Mammary epithelial cell (primary cell): ENCODE measurements around the gene DCAF8.

Experiments
- CTCF ChIP-seq, 2 donors: IDR thresholded peaks in 1 of 2; conservative IDR thresholded peaks in 1 of 2; 2 replicates each; pipeline ENCODE4 v1.5.1; 2011 to 2012; ENCODE audit warnings: inconsistent platforms in 2 of 2, low read length in 2 of 2, mild to moderate bottlenecking in 2 of 2, control low read depth in 1 of 2, low read depth in 1 of 2; ENCODE audit not compliant: insufficient read depth in 1 of 2; ENCODE audit errors: extremely low read depth in 1 of 2
- EZH2 ChIP-seq: IDR thresholded peaks from 2 replicates; pipeline ENCODE4 v1.6.1; 2012; ENCODE audit warnings: low read length, inconsistent platforms, borderline replicate concordance

GRCh38 chr1:160225345-160225744 is 37.0 kb downstream of the DCAF8 start:
- TF ChIP-seq CTCF (conservative IDR thresholded peaks at IDR 0.05 in 1 of 2, IDR thresholded peaks at IDR 0.05 in 1 of 2; ENCODE audit: extremely low read depth in 1 of 2, insufficient read depth in 1 of 2, low read depth in 1 of 2, low read length in 2 of 2) (no peak), EZH2 (no peak)
